ENCODE data around the gene MATCAP1. TPM values are rescaled to one million over a fixed set of nuclear protein-coding genes. Genes with fewer than 3 reads are reported as not detected.

MATCAP1 gene
- total RNA-seq, 2 donors from 2014 or later = 50.2 to 63.8 TPM

DNA sequence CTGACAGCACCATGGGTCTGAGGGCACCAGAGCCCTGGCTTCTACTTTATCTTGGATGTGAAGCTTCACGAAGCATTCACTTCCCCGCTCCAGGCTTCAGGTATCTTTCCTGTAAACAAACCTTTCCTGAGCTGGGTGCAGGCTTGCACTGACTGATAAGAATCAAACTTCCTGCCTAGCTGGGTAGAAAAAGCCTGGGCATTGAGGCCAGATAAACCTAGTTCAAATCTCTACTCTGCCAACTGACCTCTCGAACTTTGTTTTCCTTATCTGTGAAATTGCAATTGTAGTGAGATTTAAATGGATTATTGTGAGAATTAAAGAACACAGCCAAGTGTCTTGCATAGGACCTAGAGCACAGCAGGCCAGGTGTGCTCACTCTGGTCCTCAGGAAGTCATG, 40.2 kb upstream of the MATCAP1 start:
- Mint-ChIP-seq H3K27ac (no peak overlapping the region), H3K36me3 (ENCODE audit: low read depth) (peaks cover under 1% of the 10 kb centered on the region), H3K27me3 (ENCODE audit: insufficient read depth) (peaks cover 23% of the 10 kb centered on the region), H3K4me3 (no peak overlapping the region), H3K4me1 (peaks cover 27% of the 10 kb centered on the region), H3K9me3 (no peaks in the 10 kb centered on the region)
- peaks cover 9% of the 10 kb centered on the region for H3K36me3 ChIP-seq (ENCODE audit: control insufficient read depth, insufficient read depth, low read length)
- TF ChIP-seq CTCF (conservative IDR thresholded peaks at IDR 0.05) = no peak
- peaks cover 3% of the 10 kb centered on the region for H3K4me1 ChIP-seq (ENCODE audit: control insufficient read depth, insufficient read depth, low read length)
- H3K4me3 ChIP-seq (ENCODE audit: low read length) = no peak overlapping the region
- WGBS, 2 experiments (ENCODE audit: insufficient coverage in 1 of 2, insufficient read length in 1 of 2) = 78 to 92% methylated on average over 2 to 3 of the region's 3 CpGs
- no peaks in the 10 kb centered on the region for H3K27me3 ChIP-seq (ENCODE audit: control insufficient read depth, insufficient read depth, low read length, poor library complexity, severe bottlenecking)
- DNase-seq = no peak
- H3K27ac ChIP-seq (ENCODE audit: low read depth, low read length) = no peak overlapping the region
- no peaks in the 10 kb centered on the region for H3K9me3 ChIP-seq (ENCODE audit: control insufficient read depth, low read length)
- no peak overlapping the region for H3K9ac ChIP-seq (ENCODE audit: extremely low read depth, low read length, poor library complexity, severe bottlenecking)

DNA sequence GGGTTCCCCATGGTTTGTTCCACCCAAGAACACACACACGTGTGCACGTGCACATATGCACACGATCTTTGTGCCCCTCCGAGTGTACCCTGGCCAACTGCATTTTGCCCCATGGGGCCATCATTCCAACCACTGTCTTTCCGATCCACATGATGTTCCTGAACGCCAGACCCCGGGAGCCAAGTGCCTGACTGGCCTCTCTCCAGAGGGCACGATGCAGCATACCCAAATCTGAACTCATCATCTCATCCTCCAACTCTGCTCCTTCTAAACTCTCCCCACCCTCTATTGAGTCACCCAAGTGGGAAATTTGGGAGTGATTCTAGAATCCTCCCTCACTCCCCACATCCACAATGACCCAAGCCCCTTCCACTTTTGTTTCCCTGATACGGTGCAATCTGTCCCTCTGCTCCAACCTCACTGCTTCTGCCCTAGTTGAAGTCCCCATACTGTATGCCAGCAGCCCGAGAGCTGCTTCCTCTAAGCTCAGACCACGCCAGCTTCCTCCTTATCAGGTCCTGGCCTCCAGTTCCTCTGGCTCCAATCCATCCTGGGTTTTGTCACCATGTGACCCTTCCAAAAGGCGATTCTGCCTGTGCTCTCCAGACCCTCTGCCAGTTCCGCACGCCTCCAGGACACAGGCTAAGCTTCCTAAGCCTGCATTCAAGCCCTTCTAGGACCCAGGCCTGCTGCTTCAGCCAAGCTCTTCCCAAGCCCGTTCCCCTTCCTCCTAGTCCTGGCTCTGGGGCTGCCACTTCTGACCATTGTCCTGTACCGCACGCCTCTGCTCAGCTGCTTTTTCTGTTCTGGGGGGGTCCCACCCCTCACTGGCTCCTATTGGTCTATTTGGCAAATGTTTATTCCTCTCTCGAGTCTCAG, 33.1 kb upstream of the MATCAP1 start:
- H3K4me3 ChIP-seq (ENCODE audit: low read length) = no peak overlapping the region
- peaks cover 7% of the 10 kb centered on the region for H3K27me3 ChIP-seq (ENCODE audit: control insufficient read depth, insufficient read depth, low read length, poor library complexity, severe bottlenecking)
- 90 to 95% methylated on average over 14 to 18 of the region's 18 CpGs for whole genome bisulfite sequencing, 2 experiments (ENCODE audit: insufficient coverage in 1 of 2, insufficient read length in 1 of 2)
- H3K36me3 ChIP-seq (ENCODE audit: control insufficient read depth, insufficient read depth, low read length) = no peaks in the 10 kb centered on the region
- H3K27ac Mint-ChIP-seq = no peak overlapping the region
- H3K4me1 ChIP-seq (ENCODE audit: control insufficient read depth, insufficient read depth, low read length) = no peaks in the 10 kb centered on the region
- H3K9me3 ChIP-seq (ENCODE audit: control insufficient read depth, low read length) = no peaks in the 10 kb centered on the region
- no peaks in the 10 kb centered on the region for H3K9me3 Mint-ChIP-seq
- TF ChIP-seq CTCF (conservative IDR thresholded peaks at IDR 0.05) = no peak
- no peaks in the 10 kb centered on the region for H3K4me1 Mint-ChIP-seq
- peaks cover 61% of the 10 kb centered on the region for H3K27me3 Mint-ChIP-seq (ENCODE audit: insufficient read depth)
- no peaks in the 10 kb centered on the region for H3K36me3 Mint-ChIP-seq (ENCODE audit: low read depth)
- no peak overlapping the region for H3K9ac ChIP-seq (ENCODE audit: extremely low read depth, low read length, poor library complexity, severe bottlenecking)
- no peak overlapping the region for H3K4me3 Mint-ChIP-seq
- no peak overlapping the region for H3K27ac ChIP-seq (ENCODE audit: low read depth, low read length)
- no peak for DNase-seq

- no peaks in the 10 kb centered on the region for H3K36me3 ChIP-seq (ENCODE audit: control insufficient read depth, insufficient read depth, low read length)
- H3K4me1 ChIP-seq (ENCODE audit: control insufficient read depth, insufficient read depth, low read length) = no peaks in the 10 kb centered on the region
- H3K4me3 ChIP-seq (ENCODE audit: low read length) = no peak overlapping the region
- peaks cover 7% of the 10 kb centered on the region for H3K27me3 ChIP-seq (ENCODE audit: control insufficient read depth, insufficient read depth, low read length, poor library complexity, severe bottlenecking)
- no peak overlapping the region for H3K27ac Mint-ChIP-seq
- WGBS, 2 experiments (ENCODE audit: insufficient coverage in 1 of 2, insufficient read length in 1 of 2) = 77 to 81% methylated on average over 5 of the region's 5 CpGs
- peaks cover 67% of the 10 kb centered on the region for H3K27me3 Mint-ChIP-seq (ENCODE audit: insufficient read depth)
- no peaks in the 10 kb centered on the region for H3K9me3 Mint-ChIP-seq
- H3K4me1 Mint-ChIP-seq = no peaks in the 10 kb centered on the region
- no peak for TF ChIP-seq CTCF (conservative IDR thresholded peaks at IDR 0.05)
- H3K9me3 ChIP-seq (ENCODE audit: control insufficient read depth, low read length) = no peaks in the 10 kb centered on the region
- DNase-seq = no peak
- no peak overlapping the region for H3K27ac ChIP-seq (ENCODE audit: low read depth, low read length)
- no peak overlapping the region for H3K4me3 Mint-ChIP-seq
- no peaks in the 10 kb centered on the region for H3K36me3 Mint-ChIP-seq (ENCODE audit: low read depth)
- H3K9ac ChIP-seq (ENCODE audit: extremely low read depth, low read length, poor library complexity, severe bottlenecking) = no peak overlapping the region
Observed at GRCh38 chr16:67215706-67216105, 31.9 kb upstream of the MATCAP1 start.

Data from endodermal cell (in vitro differentiated cells).